Left forelimb (tissue), 1 donor: ENCODE measurements around the gene SRP9.

Source experiments
- DNase-seq: peaks from one replicate; pipeline ENCODE4 v3.0.0-alpha.2; 2018; ENCODE audit warnings: low spot score

The SRP9 gene, protein sequence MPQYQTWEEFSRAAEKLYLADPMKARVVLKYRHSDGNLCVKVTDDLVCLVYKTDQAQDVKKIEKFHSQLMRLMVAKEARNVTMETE

GRCh38 chr1:225777583-225778336 lies at the start of gene SRP9:
SRP9 (plus strand) TSS chr1:225777826; CDS start chr1:225777941, 115 bp downstream.
- peak; percentile 99 for DNase-seq

DNA sequence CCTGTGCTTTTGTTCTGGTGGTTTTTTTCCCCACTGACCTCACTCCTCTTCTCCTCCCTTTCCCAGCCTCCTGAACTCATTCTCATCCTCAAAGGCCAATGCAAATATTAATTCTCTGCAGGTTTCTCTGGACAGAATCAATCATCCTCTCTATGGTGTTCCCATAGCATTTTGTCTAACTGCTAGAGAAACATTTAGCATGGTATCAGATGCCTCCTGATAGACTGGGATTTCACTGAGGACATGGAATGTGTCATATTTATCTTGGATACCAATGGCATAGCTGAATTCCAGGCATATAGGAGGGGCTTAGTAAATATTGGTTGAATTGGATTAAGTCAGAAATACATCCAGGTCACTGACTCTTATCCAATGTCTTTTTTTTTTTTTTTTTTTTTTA lies 46.1 kb upstream of the SRP9 start:
- DNase-seq = no peak

DNA sequence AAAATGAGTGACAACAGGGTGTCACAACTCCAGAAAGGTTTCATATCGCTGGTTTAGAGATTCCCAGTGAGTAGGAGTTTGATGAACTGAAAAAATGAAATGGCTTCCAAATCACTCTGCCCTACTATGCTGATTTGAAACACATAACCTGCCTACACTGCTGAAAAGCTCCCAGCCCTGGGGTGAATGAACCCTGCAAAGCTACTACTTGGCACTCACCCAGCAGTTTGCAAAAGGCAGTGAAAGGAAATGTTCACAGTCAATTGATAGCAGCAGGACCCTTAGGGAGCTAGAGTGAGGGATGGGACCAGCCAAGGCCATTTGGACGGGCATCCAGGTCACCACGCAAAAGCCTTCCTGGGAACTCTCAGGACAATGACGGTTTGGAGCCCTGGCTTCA lies 44.4 kb upstream of the SRP9 start:
- no peak for DNase-seq

DNA sequence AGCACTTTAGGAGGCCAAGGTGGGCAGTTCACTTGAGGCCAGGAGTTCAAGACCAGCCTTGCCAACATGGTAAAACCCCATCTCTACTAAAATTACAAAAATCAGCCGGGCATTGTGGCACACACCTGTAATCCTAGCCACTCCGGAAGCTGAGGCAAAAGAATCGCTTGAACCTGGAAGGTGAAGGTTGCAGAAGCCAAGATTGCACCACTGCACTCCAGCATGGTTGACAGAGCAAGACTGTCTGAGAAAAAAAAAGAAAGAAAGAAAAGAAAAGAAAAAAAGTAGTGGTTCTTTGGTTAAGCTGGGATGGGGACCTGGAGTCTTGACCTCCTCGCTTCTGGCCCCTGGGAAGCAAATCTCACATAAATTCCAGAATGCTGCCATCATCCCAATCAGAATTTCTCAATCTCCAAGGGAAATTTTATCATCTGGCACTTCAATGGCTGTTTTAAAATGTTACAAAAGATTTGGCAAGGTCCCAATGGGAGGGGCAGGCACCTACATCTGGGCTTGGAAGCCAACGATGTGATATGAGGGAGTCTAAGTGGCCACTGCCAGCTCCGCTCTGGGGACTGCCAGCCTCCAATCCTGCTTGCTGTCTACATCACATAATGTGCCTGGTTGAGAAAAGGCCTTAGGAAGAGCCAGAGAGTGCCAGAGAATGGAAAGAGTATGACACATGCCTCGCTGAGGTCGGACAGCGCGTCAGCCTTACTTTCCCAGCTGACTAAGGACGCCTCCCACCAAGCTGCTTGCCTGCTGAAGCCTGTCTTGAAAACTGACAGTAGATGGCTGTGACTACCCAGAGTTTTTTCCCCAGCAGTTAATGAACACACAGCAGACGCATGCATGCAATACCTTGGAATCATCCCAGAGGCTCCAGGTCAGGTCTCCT lies 42.1 kb upstream of the SRP9 start:
- DNase-seq = peak; percentile 71

DNA sequence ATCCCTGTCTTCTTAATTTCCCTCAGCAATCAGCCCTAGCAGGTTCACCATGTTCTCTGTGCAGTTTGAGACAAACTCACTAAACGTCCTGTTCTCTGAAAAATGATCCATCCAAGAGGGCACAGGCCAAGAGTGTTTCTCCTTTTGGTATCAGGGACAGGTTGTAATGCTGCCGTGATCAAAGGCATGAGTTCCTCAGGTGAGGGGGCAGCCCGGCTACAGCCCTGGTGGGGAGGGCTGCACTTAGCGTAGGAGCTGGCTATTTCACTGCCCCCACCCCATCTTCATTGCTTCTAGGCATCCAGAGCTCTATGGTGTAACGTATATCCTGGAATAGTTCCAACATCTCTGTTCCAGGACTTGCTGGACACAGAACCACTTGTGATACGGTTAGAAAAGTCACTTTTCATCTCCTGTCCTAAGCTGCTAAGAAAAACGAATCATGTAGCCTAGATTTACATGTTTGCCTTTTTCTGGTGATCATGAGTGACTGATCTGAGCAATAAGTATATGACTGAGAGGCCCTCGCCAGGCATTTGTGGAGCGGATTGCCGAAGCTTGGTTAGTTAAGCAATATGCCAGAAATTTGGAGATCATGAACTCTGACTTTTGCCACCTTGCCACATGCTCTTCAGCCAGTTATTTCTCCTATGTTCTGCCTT lies 41.1 kb upstream of the SRP9 start:
- DNase-seq = no peak

GRCh38 chr1:225737161-225737560 lies 40.5 kb upstream of the SRP9 start:
- no peak for DNase-seq

DNA sequence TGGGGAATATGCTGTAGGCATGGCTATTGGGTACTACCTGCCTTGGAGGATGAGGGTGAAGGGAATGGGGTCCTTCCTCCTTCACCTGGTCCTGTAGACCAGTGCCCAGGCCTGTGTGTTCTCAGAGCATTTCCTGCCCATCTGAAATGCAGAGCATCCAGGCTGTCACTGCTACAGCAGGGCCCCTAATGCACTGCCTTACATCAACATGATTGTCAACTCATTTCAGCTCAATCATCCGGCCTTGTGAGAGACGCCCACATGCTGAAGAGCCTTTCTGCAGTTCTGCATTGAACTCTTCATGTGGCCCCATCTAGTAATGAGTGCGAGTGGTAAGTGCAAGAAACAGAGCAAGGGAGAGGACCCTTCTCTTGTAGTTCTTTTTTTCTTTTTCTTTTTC lies 39.8 kb upstream of the SRP9 start:
- DNase-seq = no peak

GRCh38 chr1:225738763-225739162 lies 38.9 kb upstream of the SRP9 start:
- DNase-seq = no peak

DNA sequence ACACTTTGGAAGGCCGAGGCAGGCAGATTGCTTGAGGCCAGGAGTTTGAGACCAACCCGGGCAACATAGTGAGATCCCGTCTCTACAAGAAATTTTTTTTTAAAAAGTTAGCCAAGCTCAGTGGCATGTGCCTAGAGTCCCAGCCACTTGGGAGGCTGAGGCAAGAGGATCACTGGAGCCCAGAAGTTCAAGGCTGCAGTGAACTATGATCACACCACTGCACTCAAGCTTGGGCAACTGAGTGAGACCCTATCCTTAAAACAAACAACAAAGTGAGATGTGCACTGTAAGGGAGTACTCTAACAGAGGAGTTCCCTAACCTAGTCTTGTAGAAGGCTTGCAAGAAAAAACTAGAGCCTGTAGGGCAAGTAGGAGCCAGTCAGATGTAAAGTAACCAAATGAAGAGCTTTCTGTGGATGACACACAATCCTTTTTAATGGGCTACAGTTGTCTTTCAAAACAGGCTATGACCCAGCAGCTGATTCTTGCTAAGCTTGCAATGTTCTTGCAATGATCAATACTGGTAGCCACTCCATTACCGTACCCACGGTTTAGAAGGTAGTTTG lies 38.0 kb upstream of the SRP9 start:
- DNase-seq = no peak

- no peak for DNase-seq
Observed at GRCh38 chr1:225744745-225745144, 32.9 kb upstream of the SRP9 start.

GRCh38 chr1:225745273-225745672 lies 32.4 kb upstream of the SRP9 start:
- DNase-seq = no peak

DNA sequence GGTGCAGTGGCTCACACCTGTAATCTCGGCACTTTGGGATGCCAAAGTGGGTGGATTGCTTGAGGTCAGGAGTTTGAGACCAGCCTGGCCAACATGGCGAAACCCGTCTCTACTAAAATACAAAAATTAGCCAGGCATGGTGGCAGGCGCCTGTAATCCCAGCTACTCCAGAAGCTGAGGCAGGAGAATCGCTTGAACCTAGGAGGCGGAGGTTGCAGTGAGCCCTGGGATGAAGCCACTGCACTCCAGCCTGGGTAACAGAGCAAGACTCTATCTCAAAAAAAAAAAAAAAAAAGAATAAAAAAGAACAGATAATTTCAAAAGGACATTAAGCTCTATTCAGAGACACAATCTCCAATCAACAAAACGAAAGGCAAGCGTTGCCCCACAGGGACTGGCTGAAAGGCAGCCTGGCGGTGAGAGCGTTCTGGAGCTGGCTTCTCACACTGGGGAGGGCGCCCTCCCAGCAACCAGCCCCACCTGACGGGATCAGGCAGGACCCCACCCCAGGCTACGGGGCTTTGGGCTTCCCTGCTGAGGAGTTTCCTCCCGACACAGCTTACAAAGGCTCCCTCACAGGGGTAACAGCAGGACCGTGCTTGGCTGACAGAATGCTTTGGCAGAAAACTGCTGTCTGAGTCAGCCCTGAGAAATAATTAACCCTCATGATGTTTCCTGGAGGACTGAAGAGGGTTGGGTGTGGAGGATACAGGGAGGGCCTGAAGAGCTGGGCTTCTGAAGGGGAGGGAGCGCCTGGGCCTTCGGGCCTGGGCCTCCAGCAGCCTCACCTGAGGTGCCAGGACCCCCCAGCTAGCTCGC lies 31.1 kb upstream of the SRP9 start:
- DNase-seq = peak; percentile 82

DNA sequence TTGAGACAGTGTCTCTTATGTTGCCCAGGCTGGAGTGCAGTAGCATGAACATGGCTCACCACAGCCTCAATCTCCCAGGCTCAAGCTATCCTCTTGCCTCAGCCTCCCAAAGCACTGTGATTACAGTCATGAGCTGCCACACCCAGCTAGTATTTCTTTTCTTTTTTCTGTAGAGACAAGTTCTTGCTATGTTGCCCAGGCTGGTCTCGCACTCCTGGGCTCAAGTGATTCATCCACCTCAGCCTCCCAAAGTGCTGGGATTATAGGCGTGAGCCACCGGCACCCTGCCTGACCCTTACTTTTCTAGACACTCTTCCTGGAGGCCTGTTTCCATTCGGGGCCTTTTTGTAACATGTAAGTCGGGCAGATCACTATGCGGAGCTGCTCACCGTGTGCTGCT lies 30.1 kb upstream of the SRP9 start:
- DNase-seq = no peak

- DNase-seq = no peak
Observed at GRCh38 chr1:225748529-225748928, 29.1 kb upstream of the SRP9 start.

- DNase-seq = no peak
Observed at GRCh38 chr1:225749706-225750105, 27.9 kb upstream of the SRP9 start.

GRCh38 chr1:225750420-225750819 lies 27.2 kb upstream of the SRP9 start:
- DNase-seq = no peak

GRCh38 chr1:225750875-225751824 lies 26.5 kb upstream of the SRP9 start:
- DNase-seq = no peak

DNA sequence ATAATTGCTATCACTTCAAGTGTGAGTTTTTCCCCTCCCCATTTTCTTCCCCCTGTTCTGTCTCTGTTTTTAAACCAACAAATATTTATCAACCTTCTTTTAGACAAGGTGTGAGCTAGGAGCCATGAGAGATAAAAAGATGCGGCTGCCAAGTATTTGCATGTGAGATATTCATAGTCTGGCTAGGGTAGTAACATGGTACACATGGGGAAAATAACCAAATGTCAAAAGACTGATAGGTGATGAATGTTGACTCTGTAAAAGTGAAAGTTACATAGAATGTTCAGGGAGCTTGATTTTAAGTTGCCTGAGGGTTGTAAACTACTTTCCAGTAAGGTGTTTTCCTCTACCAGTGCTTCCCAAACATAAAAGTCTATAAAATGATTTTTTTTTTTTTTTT lies 25.4 kb upstream of the SRP9 start:
- DNase-seq = no peak

DNA sequence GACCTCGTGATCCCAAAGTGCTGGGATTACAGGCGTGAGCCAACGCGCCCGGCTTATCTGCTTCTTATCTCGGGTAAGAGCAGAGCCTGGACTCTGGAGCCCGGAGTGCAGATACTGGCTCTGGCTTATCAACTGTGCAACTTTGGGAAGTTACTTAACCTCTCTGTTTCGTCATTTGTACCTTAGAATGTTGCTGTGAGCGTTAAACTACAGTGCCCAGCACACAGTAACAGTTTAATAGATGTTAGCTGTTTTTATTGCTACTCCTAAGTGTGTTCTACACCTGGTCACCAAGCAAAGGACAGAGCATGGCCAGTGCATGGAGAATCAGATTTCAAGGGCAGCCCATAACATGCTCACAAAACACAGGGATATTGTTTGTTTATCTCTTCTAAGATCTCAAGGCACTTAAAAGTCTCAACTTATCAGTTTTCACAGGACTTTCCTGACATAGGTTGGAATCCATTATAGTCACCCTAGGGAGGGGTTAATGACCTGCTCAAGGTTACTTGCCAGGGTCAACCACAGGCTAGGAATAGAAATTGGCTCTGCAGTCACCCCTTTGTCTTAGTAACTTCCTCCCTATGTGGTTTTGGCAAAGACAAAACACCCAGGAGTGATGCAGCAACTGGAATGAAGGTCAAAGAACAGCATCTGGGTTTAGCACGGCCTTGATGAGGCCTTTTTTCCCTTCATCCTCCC lies 22.5 kb upstream of the SRP9 start:
- no peak for DNase-seq
